Esophagus mucosa (tissue), 1 donor: ENCODE measurements around the gene PCK2. TPM values are rescaled to one million over a fixed set of nuclear protein-coding genes. Genes with fewer than 3 reads are reported as not detected.

Source experiments
- ATAC-seq: fragments of 200-7000 bp; cut with Tn5 transposase; one replicate; pipeline ENCODE4 v1.9.1; 2020
- total RNA-seq: library from RNA; stranded (reverse); gene quantifications from one replicate; pipeline ENCODE4 v1.2.4, GENCODE V29; 2023
- donor health status: DM: yes; HTN: yes; CAD: no.

The PCK2 gene
- total RNA-seq, 1 donor from 2014 or later = 44.4 TPM

DNA sequence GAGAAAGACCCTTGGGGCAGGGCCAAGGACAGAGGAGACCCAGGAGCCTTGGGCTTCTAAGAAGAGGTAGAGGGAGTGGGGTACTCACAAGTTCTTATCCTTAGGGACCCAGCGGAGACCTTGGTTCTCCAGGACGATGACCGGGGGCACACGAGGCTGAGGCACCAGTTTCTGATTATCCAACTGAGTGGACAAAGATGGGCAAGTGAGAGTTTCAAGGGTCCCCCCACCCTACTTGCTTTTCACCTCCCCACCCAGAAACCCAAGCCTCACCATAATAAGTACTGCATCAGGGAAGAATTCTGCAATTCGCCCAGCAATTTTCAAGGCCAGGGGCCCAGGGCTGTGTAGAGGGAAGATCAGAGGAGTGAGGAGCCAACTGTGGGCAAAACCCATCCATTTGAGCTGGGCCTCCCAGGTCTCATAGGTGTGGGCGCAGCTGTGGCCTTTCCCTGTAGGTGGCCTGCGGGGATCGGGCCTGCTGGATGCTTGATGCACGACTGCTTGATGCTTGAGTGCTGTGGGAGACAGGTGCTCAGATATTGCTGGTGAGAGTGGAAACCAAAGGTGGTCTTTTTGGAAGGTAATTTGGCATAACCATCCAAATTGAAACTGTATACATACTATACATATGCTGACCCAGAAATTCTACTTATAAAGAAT is 45.3 kb downstream of the PCK2 start:
- ATAC-seq = no peak

DNA sequence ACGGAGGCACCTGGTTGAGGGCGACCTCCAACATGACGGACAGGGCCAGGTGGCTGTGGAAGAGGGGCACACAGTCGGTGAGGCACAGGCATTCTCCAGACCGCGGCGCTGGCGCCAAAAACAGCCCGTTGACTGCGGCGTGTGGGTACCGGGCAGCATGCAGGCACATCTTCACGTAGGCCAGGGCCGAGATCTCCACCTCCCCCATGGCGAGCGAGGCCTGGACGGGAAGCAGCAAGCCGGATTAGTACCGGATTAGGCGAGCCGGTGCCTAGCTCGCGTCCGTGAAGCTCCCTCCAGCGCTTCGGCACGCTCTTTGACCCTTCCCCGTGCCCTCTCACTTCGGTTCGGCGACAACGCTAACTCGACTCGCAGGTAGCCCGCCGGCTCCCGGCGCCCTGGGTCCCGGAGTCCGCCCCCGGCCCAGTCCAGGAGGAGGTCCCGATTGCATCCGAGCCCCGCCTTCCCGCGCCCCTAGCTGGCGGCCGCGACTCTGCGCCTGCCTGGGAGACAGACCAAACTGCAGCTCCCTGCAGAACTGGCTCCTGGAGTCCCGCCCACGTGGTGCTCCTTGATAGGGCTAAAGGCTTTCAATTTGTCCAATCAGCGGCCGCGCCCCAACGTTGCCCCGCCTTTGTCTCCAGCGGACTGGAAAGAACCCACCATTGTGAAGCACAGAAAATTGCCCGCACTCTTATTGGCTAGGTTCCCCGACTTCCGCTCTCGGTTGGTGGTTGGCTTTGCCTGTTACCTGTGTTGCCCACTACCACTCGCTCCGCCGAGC is 47.2 kb downstream of the PCK2 start, which contains the start of gene EMC9:
TSS of gene EMC9 (minus strand) at position 495 of the 784 bp plus-strand sequence. CDS start at position 208, 287 bp downstream.
- peak; percentile 92 for ATAC-seq

DNA sequence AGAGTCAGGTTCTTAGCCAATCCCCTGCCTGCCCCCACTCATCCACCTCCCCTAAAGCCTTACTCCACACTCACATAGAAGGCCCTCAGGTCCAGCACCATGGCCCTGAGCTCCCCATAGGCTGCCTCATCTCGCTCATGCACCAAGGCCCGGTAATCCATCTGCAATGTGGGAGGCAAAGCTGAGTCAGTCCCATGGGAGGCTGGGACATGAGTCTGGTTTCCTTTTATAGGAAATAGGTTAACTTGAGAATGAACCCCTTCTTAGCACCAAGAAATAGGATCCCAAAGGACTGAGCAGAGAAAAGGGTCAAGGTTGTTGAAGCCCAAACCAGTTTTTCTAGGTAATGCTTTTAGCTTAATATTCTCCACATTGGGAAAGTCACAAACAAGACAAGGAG is 49.4 kb downstream of the PCK2 start:
- no peak for ATAC-seq

DNA sequence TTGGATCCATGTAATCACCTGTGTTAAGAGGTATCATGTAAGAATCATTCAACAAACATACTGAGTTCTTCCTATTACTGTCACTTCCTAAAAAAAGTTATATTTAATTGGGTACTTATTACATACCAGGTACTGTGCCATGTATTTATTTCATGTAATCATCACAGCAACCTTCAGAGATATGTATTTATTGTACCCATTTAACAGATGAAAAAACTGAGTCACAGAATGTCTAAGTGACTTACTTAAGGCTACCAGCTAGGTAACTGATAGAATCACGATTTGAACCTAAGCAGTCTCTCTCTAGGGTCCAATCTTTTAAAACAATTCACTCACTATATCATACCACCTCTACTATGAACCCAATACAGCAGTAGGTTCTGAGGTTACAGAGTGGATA is 50.3 kb downstream of the PCK2 start:
- no peak for ATAC-seq

DNA sequence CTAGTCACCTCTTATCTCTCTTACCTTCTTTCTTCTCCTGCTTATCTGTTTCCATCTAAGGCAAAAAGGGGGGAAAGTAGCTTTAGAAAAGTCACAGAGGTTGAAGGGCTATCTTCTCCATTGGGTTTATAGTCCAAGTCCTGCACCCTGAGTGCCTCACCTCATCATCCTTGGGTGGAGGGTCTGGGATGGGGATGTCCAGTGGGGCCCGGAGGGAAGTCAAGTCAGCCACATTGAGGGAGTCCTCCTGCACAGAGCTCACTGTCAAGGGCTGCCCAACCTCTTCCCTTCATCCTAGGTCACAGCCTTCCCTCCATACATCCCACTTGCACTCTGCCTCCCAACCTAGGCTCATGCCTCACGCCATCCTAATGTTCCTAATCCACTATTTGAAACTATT is 51.1 kb downstream of the PCK2 start:
- ATAC-seq = no peak

DNA sequence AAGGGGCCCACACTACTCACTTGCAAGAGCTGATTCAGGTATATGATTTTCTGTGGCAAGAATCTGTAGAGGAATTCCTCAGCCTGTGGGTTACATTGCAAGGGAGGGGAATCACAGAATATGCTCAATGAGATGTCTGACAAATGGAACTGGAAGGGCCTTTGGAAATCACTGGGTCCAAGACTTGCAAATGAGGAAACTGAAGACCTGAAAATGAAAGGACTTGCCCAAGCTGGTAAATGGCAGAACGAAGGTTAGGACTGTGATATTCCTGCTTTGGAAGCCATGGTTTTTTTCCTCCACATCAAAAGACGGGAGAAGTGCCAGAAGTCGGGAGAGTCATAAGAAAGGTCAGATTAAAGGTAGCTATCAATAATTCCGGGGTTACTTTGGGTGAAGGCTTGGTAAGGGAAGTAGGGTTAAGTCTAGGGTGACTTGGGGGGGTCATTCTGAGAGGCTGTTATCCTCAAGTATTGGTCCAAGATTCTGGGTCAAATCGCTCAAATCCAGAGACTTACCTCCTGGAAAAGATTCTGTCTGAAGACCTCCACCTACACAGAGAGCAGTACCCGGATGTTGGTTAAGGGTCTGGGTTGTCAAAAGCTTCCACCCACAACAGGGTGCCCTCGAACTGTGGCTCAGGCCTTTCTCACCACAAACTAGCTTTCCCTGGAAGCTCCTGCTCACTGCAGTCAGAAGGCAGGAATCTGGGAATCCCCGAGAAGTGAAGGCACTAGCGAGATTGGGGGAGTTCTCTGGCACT is 51.8 kb downstream of the PCK2 start:
- ATAC-seq = no peak

DNA sequence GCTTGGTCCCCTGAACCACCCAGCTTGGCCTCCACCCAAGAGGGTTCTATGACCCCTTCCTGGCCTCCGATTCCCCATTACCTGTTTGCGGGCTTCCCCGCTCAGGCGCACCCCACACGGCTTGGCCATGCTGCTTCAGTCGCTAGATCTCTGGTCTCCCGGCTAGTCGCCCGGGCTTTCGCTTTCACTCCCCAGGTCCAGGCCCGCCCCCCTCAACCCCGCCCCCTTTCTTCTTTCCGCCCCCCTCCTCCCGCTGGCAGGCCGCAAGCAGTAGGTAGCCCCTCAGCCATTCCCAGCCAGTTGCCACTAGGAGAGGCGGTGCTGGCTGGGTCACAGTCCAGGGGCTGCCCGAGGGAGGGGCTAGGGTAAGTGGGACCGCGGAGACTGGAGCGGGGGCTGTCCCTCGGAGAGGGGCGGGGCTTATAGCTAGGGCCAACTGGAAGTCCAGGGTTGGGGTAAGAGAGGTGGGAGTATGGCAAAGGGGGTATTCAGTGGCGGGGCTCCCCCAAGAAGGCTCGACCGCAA is 52.4 kb downstream of the PCK2 start, which contains the start of gene PSME2:
TSS of gene PSME2 (minus strand) at position 158 of the 525 bp plus-strand sequence. CDS start at position 129, 29 bp downstream.
- ATAC-seq = peak; percentile 82

DNA sequence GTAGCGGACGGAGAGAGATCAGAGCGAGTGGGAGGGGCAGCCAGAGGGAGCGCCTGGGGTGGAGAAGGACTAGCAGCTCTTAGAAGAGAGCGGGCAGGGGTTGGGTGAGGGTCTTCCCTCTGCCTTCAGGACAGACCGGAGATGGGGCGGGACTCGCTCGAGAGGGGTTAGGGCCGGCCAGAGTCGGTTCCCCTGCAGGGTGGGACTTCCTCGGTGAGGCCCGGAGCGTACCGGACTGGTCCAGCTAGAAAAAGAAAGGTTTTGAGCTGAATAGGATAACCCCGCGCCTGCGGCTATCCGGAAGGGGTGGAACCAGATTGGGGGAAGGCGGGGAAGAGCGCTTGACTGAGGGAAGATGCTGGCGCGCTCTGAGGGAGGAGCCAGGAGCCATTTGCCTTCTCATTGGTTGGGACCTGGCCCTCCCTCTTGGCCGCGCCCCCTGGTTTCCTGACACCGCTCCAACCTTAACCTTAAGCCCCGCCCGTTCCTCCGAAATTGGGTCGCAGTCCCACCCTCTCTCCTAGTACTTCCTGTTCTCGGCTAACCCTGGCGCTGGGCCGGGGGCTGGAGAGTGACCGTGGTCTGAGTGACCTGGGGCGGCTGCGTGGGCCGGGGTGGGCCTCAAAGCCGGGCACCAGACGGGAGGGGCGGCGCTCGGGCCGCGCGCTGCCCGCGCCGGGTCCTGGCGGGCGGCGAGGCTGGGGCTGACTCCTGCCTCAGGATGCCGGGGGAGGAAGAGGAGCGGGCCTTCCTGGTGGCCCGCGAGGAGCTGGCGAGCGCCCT is 53.1 kb downstream of the PCK2 start, which contains the start of gene RNF31:
TSS of gene RNF31 (plus strand) at position 521 of the 783 bp plus-strand sequence. CDS start at position 722, 201 bp downstream.
- peak; percentile 94 for ATAC-seq

DNA sequence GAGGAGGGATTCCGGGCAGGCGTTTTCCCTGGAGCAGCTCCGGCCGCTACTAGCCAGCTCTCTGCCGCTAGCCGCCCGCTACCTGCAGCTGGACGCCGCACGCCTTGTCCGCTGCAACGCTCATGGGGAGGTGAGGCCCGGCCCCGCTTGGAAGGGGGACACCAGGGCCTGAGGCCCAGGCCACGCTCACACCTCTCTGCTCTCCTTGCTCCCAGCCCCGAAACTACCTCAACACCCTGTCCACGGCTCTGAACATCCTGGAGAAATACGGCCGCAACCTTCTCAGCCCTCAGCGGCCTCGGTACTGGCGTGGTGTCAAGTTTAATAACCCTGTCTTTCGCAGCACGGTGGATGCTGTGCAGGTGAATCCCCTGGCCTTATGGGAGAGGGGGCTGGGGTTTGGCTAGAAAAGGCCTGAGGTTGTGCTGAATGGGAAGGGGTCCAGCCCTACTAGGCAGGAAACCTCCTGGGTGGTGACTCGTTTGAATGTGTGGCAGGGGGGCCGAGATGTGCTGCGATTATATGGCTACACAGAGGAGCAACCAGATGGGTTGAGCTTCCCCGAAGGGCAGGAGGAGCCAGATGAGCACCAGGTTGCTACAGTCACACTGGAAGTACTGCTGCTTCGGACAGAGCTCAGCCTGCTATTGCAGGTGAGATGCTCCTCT is 53.8 kb downstream of the PCK2 start:
- peak; percentile 1 for ATAC-seq

DNA sequence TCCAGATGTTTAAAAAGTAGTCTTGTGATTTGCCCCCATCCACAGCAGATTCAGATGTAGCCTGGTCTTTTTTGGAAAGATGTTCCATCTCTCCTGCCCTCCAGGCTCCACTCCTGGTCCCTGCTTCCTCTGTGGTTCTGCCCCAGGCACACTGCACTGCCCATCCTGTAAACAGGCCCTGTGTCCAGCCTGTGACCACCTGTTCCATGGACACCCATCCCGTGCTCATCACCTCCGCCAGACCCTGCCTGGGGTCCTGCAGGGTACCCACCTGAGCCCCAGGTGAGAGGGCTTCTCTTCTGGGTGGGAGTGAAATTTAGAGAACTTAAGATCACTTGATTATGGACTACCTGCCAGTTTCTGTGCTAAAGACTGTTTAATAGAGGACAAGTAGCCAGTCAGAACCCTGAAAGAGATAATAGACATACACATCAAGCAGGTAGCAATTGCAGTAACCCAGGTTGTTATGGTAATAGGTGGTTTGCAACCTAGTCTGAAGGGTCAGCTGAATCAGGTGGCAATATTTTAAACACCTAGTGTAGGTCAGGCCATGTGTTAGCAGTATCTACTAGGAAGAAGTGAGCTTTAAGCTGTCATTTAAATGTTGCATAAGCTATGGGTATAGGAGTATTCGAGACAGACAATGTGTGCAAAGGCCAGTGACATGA is 55.3 kb downstream of the PCK2 start:
- ATAC-seq = no peak

DNA sequence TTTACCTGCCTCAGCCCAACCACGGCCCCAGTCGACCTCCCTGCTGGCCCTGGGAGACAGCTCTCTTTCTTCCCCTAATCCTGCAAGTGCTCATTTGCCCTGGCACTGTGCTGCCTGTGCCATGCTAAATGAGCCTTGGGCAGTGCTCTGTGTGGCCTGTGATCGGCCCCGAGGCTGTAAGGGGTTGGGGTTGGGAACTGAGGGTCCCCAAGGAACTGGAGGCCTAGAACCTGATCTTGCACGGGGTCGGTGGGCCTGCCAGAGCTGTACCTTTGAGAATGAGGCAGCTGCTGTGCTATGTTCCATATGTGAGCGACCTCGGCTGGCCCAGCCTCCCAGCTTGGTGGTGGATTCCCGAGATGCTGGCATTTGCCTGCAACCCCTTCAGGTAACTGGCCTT is 56.0 kb downstream of the PCK2 start:
- no peak for ATAC-seq

DNA sequence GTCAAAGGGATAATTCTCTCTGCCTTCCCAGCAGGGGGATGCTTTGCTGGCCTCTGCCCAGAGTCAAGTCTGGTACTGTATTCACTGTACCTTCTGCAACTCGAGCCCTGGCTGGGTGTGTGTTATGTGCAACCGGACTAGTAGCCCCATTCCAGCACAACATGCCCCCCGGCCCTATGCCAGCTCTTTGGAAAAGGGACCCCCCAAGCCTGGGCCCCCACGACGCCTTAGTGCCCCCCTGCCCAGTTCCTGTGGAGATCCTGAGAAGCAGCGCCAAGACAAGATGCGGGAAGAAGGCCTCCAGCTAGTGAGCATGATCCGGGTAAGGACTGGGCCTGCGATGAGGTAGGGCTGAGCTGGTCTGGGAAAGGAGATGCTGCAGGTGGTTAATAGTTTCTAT is 56.5 kb downstream of the PCK2 start:
- no peak for ATAC-seq

DNA sequence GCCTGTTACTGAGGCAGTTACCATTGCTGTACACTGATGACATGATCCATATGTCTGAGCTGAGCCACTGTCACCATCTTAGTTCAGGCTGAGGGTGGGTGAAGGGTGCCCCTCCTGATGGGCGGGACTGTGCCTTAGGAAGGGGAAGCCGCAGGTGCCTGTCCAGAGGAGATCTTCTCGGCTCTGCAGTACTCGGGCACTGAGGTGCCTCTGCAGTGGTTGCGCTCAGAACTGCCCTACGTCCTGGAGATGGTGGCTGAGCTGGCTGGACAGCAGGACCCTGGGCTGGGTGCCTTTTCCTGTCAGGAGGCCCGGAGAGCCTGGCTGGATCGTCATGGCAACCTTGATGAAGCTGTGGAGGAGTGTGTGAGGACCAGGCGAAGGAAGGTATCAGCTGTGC is 56.9 kb downstream of the PCK2 start:
- no peak for ATAC-seq

DNA sequence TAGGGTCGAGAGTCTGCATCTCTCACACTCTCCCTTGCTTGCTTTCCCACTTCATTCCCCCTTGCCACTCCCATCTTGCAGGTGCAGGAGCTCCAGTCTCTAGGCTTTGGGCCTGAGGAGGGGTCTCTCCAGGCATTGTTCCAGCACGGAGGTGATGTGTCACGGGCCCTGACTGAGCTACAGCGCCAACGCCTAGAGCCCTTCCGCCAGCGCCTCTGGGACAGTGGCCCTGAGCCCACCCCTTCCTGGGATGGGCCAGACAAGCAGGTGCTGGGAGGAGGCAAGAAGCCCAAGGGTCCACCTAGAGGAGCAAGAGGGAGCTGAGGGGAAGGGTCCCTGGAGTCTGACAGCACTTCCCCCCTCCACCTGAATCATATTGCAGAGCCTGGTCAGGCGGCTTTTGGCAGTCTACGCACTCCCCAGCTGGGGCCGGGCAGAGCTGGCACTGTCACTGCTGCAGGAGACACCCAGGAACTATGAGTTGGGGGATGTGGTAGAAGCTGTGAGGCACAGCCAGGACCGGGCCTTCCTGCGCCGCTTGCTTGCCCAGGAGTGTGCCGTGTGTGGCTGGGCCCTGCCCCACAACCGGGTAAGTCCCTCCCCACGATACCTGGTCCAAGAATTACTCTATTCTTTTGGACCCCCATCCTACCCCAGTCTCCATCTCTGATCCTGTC is 57.4 kb downstream of the PCK2 start:
- ATAC-seq = no peak

Other genes with a start within 250 kb of the PCK2 start
- gene DHRS4, start 140.5 kb upstream of the PCK2 start, total RNA-seq = 22.2 TPM
- 28.8 TPM for gene DHRS4L2, start 105.4 kb upstream of the PCK2 start, total RNA-seq
- 0.48 TPM for gene CARMIL3, start 42.3 kb upstream of the PCK2 start, total RNA-seq
- not detected for gene CPNE6, start 22.7 kb upstream of the PCK2 start, total RNA-seq
- gene DCAF11, start 20.5 kb downstream of the PCK2 start, total RNA-seq = 48.2 TPM
- 1.1 TPM for gene NRL, start 20.6 kb downstream of the PCK2 start, total RNA-seq
- 0.60 TPM for gene FITM1, start 36.3 kb downstream of the PCK2 start, total RNA-seq
- 123 TPM for gene PSME1, start 41.9 kb downstream of the PCK2 start, total RNA-seq
- gene EMC9, start 47.3 kb downstream of the PCK2 start, total RNA-seq = 19.1 TPM
- gene PSME2, start 52.3 kb downstream of the PCK2 start, total RNA-seq = 116 TPM
- gene RNF31, start 53.2 kb downstream of the PCK2 start, total RNA-seq = 39.7 TPM
- 44.2 TPM for gene IRF9, start 67.0 kb downstream of the PCK2 start, total RNA-seq
- 5.4 TPM for gene REC8, start 77.8 kb downstream of the PCK2 start, total RNA-seq
- 44.6 TPM for gene IPO4, start 94.5 kb downstream of the PCK2 start, total RNA-seq
- 30.3 TPM for gene TM9SF1, start 101.1 kb downstream of the PCK2 start, total RNA-seq
- not detected for gene TSSK4, start 111.4 kb downstream of the PCK2 start, total RNA-seq
- gene CHMP4A, start 119.2 kb downstream of the PCK2 start, total RNA-seq = 49.0 TPM
- 9.5 TPM for gene MDP1, start 121.8 kb downstream of the PCK2 start, total RNA-seq
- gene NEDD8, start 138.1 kb downstream of the PCK2 start, total RNA-seq = 131 TPM
- 38.9 TPM for gene GMPR2, start 138.6 kb downstream of the PCK2 start, total RNA-seq
- 97.0 TPM for gene TINF2, start 148.3 kb downstream of the PCK2 start, total RNA-seq
- gene TGM1, start 168.9 kb downstream of the PCK2 start, total RNA-seq = 1,652 TPM
- 91.5 TPM for gene RABGGTA, start 177.3 kb downstream of the PCK2 start, total RNA-seq
- 110 TPM for gene DHRS1, start 205.5 kb downstream of the PCK2 start, total RNA-seq
- gene NOP9, start 205.5 kb downstream of the PCK2 start, total RNA-seq = 20.5 TPM
- gene CIDEB, start 213.7 kb downstream of the PCK2 start, total RNA-seq = 27.4 TPM
- 82.9 TPM for gene LTB4R2, start 215.8 kb downstream of the PCK2 start, total RNA-seq
- 94.9 TPM for gene LTB4R, start 217.2 kb downstream of the PCK2 start, total RNA-seq
- gene ADCY4, start 240.8 kb downstream of the PCK2 start, total RNA-seq = 4.5 TPM
- gene RIPK3, start 245.7 kb downstream of the PCK2 start, total RNA-seq = 10.5 TPM